ENCODE data around the gene DIAPH3.

The DIAPH3 gene

GRCh38 chr13:59776924-59777690 lies 386.6 kb downstream of the DIAPH3 start:
- DNase-seq: peak in 1 of 5 experiments; percentile 53

- no peak for DNase-seq
Observed at GRCh38 chr13:59774491-59774971, 389.2 kb downstream of the DIAPH3 start.

- no peak for DNase-seq
Observed at GRCh38 chr13:59771272-59771671, 392.5 kb downstream of the DIAPH3 start.

GRCh38 chr13:59770451-59770850 lies 393.3 kb downstream of the DIAPH3 start:
- DNase-seq: no peak

- no peak for DNase-seq
Observed at GRCh38 chr13:59766236-59766635, 397.5 kb downstream of the DIAPH3 start.

GRCh38 chr13:59755632-59756290 lies 408.0 kb downstream of the DIAPH3 start:
- DNase-seq: no peak

GRCh38 chr13:59754411-59754810 lies 409.3 kb downstream of the DIAPH3 start:
- DNase-seq: no peak

GRCh38 chr13:59750860-59751259 lies 412.9 kb downstream of the DIAPH3 start:
- no peak for DNase-seq

- DNase-seq: no peak
Observed at GRCh38 chr13:59748046-59748445, 415.7 kb downstream of the DIAPH3 start.

- peak in 1 of 5 experiments; percentile 9 for DNase-seq
Observed at GRCh38 chr13:59747529-59747928, 416.2 kb downstream of the DIAPH3 start.

- no peak for DNase-seq
Observed at GRCh38 chr13:59746291-59746962, 417.3 kb downstream of the DIAPH3 start.

- DNase-seq: no peak
Observed at GRCh38 chr13:59745392-59745788, 418.3 kb downstream of the DIAPH3 start.

GRCh38 chr13:59744747-59745391 lies 418.9 kb downstream of the DIAPH3 start:
- no peak for DNase-seq

GRCh38 chr13:59743195-59743594 lies 420.5 kb downstream of the DIAPH3 start:
- DNase-seq: no peak

GRCh38 chr13:59742467-59742866 lies 421.3 kb downstream of the DIAPH3 start:
- no peak for DNase-seq

GRCh38 chr13:59738921-59739320 lies 424.8 kb downstream of the DIAPH3 start:
- no peak for DNase-seq

GRCh38 chr13:59734393-59734792 lies 429.3 kb downstream of the DIAPH3 start:
- peak in 1 of 5 experiments; percentile 85 for DNase-seq

- DNase-seq: no peak
Observed at GRCh38 chr13:59733744-59734143, 430.0 kb downstream of the DIAPH3 start.

- no peak for DNase-seq
Observed at GRCh38 chr13:59730026-59730425, 433.7 kb downstream of the DIAPH3 start.

GRCh38 chr13:59728896-59729545 lies 434.7 kb downstream of the DIAPH3 start:
- no peak for DNase-seq

- peak in 1 of 5 experiments; percentile 9 for DNase-seq
Observed at GRCh38 chr13:59721926-59722910, 441.5 kb downstream of the DIAPH3 start.
